Gastroesophageal sphincter (tissue), 4 donors: Measurements from ENCODE around the gene ZBTB17. TPM values are rescaled to one million over a fixed set of nuclear protein-coding genes. Genes with fewer than 3 reads are reported as not detected.
"Not testable (repeated sequence)": the region's sequence is repeated elsewhere in the genome, so short reads cannot be mapped to it uniquely, and the experiment has no call there.

ENCODE experiments used
- ATAC-seq: fragments of 150-250 bp; one replicate; pipeline ENCODE4 v1.9.1; 2016; ENCODE audit warnings: mild to moderate bottlenecking, moderate library complexity
- H3K27ac ChIP-seq, 4 donors: fragments of 200-600 bp; sonication (generic) in 3 of 4; 1 replicate in 3 of 4; 2 replicates in 1 of 4; pipeline ENCODE4 v1.5.1; 2016 to 2019
- H3K27me3 ChIP-seq: fragments of 200-600 bp; sonication (generic); one replicate; pipeline ENCODE4 v1.5.1; 2019
- H3K36me3 ChIP-seq, 2 donors: fragments of 200-600 bp; sonication (generic); one replicate each; pipeline ENCODE4 v1.5.1; 2019; ENCODE audit warnings: control low read depth in 1 of 2
- H3K4me1 ChIP-seq, 3 donors: fragments of 200-600 bp; sonication (generic); 1 replicate in 2 of 3; 2 replicates in 1 of 3; pipeline ENCODE4 v1.5.1; 2016 to 2019; ENCODE audit warnings: control low read depth in 2 of 3
- H3K4me3 ChIP-seq, 2 donors: fragments of 200-600 bp; sonication (generic); one replicate each; pipeline ENCODE4 v1.5.1; 2019; ENCODE audit warnings: mild to moderate bottlenecking in 1 of 2, moderate library complexity in 1 of 2
- H3K9me3 ChIP-seq, 3 donors: fragments of 200-600 bp; sonication (generic); one replicate each; pipeline ENCODE4 v1.5.1; 2017 to 2019; ENCODE audit warnings: control low read depth in 2 of 3
- CTCF ChIP-seq, 4 experiments: fragments of 200-600 bp in 2 of 4; fragments of 450-650 bp in 2 of 4; sonication (generic) in 1 of 4; IDR thresholded peaks; one replicate each; pipeline ENCODE4 v1.5.1; 2017 to 2019; ENCODE audit warnings: antibody characterized with exemption in 4 of 4, mild to moderate bottlenecking in 2 of 4, moderate library complexity in 2 of 4
- EP300 ChIP-seq: sonication (generic); formaldehyde crosslinking; IDR thresholded peaks from one replicate; pipeline ENCODE4 v1.6.1; 2017; ENCODE audit warnings: antibody characterized with exemption, mild to moderate bottlenecking
- POLR2A ChIP-seq, 2 donors: fragments of 450-650 bp; IDR thresholded peaks; one replicate each; pipeline ENCODE4 v1.6.1; 2017; ENCODE audit warnings: antibody characterized with exemption in 2 of 2, mild to moderate bottlenecking in 2 of 2, moderate library complexity in 1 of 2
- POLR2AphosphoS5 ChIP-seq: sonication (generic); formaldehyde crosslinking; IDR thresholded peaks from one replicate; pipeline ENCODE4 v1.6.1; 2017; ENCODE audit warnings: antibody characterized with exemption
- WGBS, 2 donors: methylation state at CpG; one replicate each; pipeline ENCODE4 v1.1.5; 2018; ENCODE audit warnings: low coverage in 1 of 2; 5-methylcytosine and 5-hydroxymethylcytosine counted together
- total RNA-seq, 4 donors: library from RNA; depleted of rRNA; stranded (reverse); fragments of >200 nt; gene quantifications; one replicate each; pipeline ENCODE4 v1.1.0, GENCODE V29; 2016

Gene ZBTB17
- total RNA-seq, 4 donors from 2014 or later = 24.0 to 65.7 (median 29.0) TPM

- Histone ChIP-seq H3K36me3 (no peaks in the 10 kb centered on the region), H3K4me3 (no peak overlapping the region), H3K4me1 (peaks cover 0 to 8% (median 0%) of the 10 kb centered on the region in 3 donors), H3K27ac (no peak overlapping the region), H3K27me3 (no peaks in the 10 kb centered on the region), H3K9me3 (no peaks in the 10 kb centered on the region)
- 80% methylated on average over 1 of the region's 11 CpGs; no CpG with 5 or more reads in 1 of the 2 donors for WGBS, 2 donors
- TF ChIP-seq CTCF (IDR thresholded peaks at IDR 0.05) (no peak), EP300 (no peak), POLR2A (IDR thresholded peaks at IDR 0.05) (no peak), POLR2AphosphoS5 (no peak)
- no peak for ATAC-seq
Observed at GRCh38 chr1:16006010-16006409, 30.1 kb upstream of the ZBTB17 start.

GRCh38 chr1:16005597-16005996 lies 29.7 kb upstream of the ZBTB17 start:
- 84 to 100% methylated on average over 2 to 4 of the region's 5 CpGs for WGBS, 2 donors
- H3K36me3 ChIP-seq = no peaks in the 10 kb centered on the region
- no peaks in the 10 kb centered on the region for H3K27me3 ChIP-seq
- TF ChIP-seq POLR2AphosphoS5 (no peak), CTCF (IDR thresholded peaks at IDR 0.05) (no peak), EP300 (no peak), POLR2A (IDR thresholded peaks at IDR 0.05) (no peak)
- H3K9me3 ChIP-seq = no peaks in the 10 kb centered on the region
- H3K4me1 ChIP-seq = peaks cover 0 to 8% (median 0%) of the 10 kb centered on the region in 3 donors
- no peak overlapping the region for H3K27ac ChIP-seq
- ATAC-seq = no peak
- no peak overlapping the region for H3K4me3 ChIP-seq

- peaks cover 0 to 10% (median 0%) of the 10 kb centered on the region in 3 donors for H3K4me1 ChIP-seq
- WGBS, 2 donors = 91 to 100% methylated on average over 4 to 8 of the region's 10 CpGs
- H3K4me3 ChIP-seq, ATAC-seq, H3K36me3 ChIP-seq, H3K9me3 ChIP-seq, H3K27me3 ChIP-seq, H3K27ac ChIP-seq: not testable (repeated sequence)
Observed at GRCh38 chr1:16001274-16001673, 25.4 kb upstream of the ZBTB17 start.

GRCh38 chr1:15998929-15999328 lies 23.0 kb upstream of the ZBTB17 start:
- TF ChIP-seq EP300 = no peak
- TF ChIP-seq POLR2AphosphoS5 = no peak
- TF ChIP-seq CTCF (IDR thresholded peaks at IDR 0.05) = no peak
- Histone ChIP-seq H3K27me3 (no peaks in the 10 kb centered on the region), H3K4me1 (peaks cover 0 to 28% (median 4%) of the 10 kb centered on the region in 3 donors), H3K9me3 (no peaks in the 10 kb centered on the region), H3K27ac (no peak overlapping the region), H3K4me3 (no peak overlapping the region), H3K36me3 (no peaks in the 10 kb centered on the region)
- no peak for ATAC-seq
- WGBS, 2 donors = 95% methylated on average over 11 of the region's 11 CpGs; no CpG with 5 or more reads in 1 of the 2 donors

GRCh38 chr1:15997637-15998280 lies 21.9 kb upstream of the ZBTB17 start:
- Histone ChIP-seq H3K36me3 (no peaks in the 10 kb centered on the region), H3K27ac (no peak overlapping the region), H3K9me3 (no peaks in the 10 kb centered on the region), H3K4me1 (peaks cover 0 to 40% (median 4%) of the 10 kb centered on the region in 3 donors), H3K27me3 (no peaks in the 10 kb centered on the region), H3K4me3 (no peak overlapping the region)
- no peak for ATAC-seq
- WGBS, 2 donors = 70 to 72% methylated on average over 2 to 6 of the region's 9 CpGs
- TF ChIP-seq POLR2A (IDR thresholded peaks at IDR 0.05) = no peak
- TF ChIP-seq EP300 = no peak
- no peak for TF ChIP-seq CTCF (IDR thresholded peaks at IDR 0.05)
- no peak for TF ChIP-seq POLR2AphosphoS5
